Effector memory CD4-positive, alpha-beta T cell (primary cell): ENCODE results near the gene FBXL17.

ENCODE experiments used
- DNase-seq, 3 donors: peaks; one replicate each; pipeline ENCODE4 v3.0.0-alpha.2; 2020
- H3K27ac ChIP-seq: 2 replicates; pipeline ENCODE4 v1.7.0; 2013; ENCODE audit warnings: mild to moderate bottlenecking, low read length, moderate library complexity; ENCODE audit not compliant: insufficient read depth, poor library complexity, severe bottlenecking
- H3K27me3 ChIP-seq: replicated peaks from 2 replicates; pipeline ENCODE4 v1.7.0; 2013; ENCODE audit warnings: mild to moderate bottlenecking, low read length; ENCODE audit not compliant: insufficient read depth, control insufficient read depth, poor library complexity, severe bottlenecking
- H3K36me3 ChIP-seq: 2 replicates; pipeline ENCODE4 v1.7.0; 2013; ENCODE audit warnings: mild to moderate bottlenecking, low read length, moderate library complexity; ENCODE audit not compliant: control insufficient read depth, insufficient read depth
- H3K4me1 ChIP-seq: 2 replicates; pipeline ENCODE4 v1.7.0; 2013; ENCODE audit warnings: low read length, mild to moderate bottlenecking; ENCODE audit not compliant: control insufficient read depth, insufficient read depth, poor library complexity, severe bottlenecking
- H3K4me3 ChIP-seq: 2 replicates; pipeline ENCODE4 v1.7.0; 2013; ENCODE audit warnings: low read length, low read depth, mild to moderate bottlenecking; ENCODE audit not compliant: insufficient read depth, poor library complexity, severe bottlenecking
- H3K9me3 ChIP-seq: 2 replicates; pipeline ENCODE4 v1.7.0; 2013; ENCODE audit warnings: mild to moderate bottlenecking, low read length, moderate library complexity; ENCODE audit not compliant: control insufficient read depth

The FBXL17 gene

GRCh38 chr5:108321341-108321740 is 60.6 kb downstream of the FBXL17 start:
- no peaks in the 10 kb centered on the region for H3K27me3 ChIP-seq
- H3K4me1 ChIP-seq, result no peaks in the 10 kb centered on the region
- H3K4me3 ChIP-seq, result no peak overlapping the region
- H3K36me3 ChIP-seq, result no peaks in the 10 kb centered on the region
- no peak overlapping the region for H3K27ac ChIP-seq
- no peak for DNase-seq
- no peaks in the 10 kb centered on the region for H3K9me3 ChIP-seq

- no peak for DNase-seq
- Histone ChIP-seq H3K36me3 (no peaks in the 10 kb centered on the region), H3K9me3 (no peaks in the 10 kb centered on the region), H3K27me3 (no peaks in the 10 kb centered on the region), H3K27ac (no peak overlapping the region), H3K4me3 (no peak overlapping the region), H3K4me1 (no peaks in the 10 kb centered on the region)
Measured at GRCh38 chr5:108320231-108320630, 61.7 kb downstream of the FBXL17 start.

GRCh38 chr5:108315829-108316228 is 66.1 kb downstream of the FBXL17 start:
- H3K27me3 ChIP-seq, result no peaks in the 10 kb centered on the region
- no peak for DNase-seq
- no peak overlapping the region for H3K4me3 ChIP-seq
- no peaks in the 10 kb centered on the region for H3K9me3 ChIP-seq
- no peak overlapping the region for H3K27ac ChIP-seq
- no peaks in the 10 kb centered on the region for H3K36me3 ChIP-seq
- H3K4me1 ChIP-seq, result no peaks in the 10 kb centered on the region

GRCh38 chr5:108312258-108312657 is 69.6 kb downstream of the FBXL17 start:
- H3K27ac ChIP-seq, result no peak overlapping the region
- no peaks in the 10 kb centered on the region for H3K36me3 ChIP-seq
- H3K27me3 ChIP-seq, result no peaks in the 10 kb centered on the region
- no peak for DNase-seq
- H3K4me3 ChIP-seq, result no peak overlapping the region
- H3K4me1 ChIP-seq, result no peaks in the 10 kb centered on the region
- no peaks in the 10 kb centered on the region for H3K9me3 ChIP-seq

GRCh38 chr5:108311682-108312081 is 70.2 kb downstream of the FBXL17 start:
- Histone ChIP-seq H3K4me3 (no peak overlapping the region), H3K9me3 (no peaks in the 10 kb centered on the region), H3K27me3 (no peaks in the 10 kb centered on the region), H3K4me1 (no peaks in the 10 kb centered on the region), H3K36me3 (no peaks in the 10 kb centered on the region), H3K27ac (no peak overlapping the region)
- DNase-seq, result no peak

- DNase-seq, result no peak
- no peaks in the 10 kb centered on the region for H3K27me3 ChIP-seq
- H3K4me3 ChIP-seq, result no peak overlapping the region
- H3K4me1 ChIP-seq, result no peaks in the 10 kb centered on the region
- H3K9me3 ChIP-seq, result no peaks in the 10 kb centered on the region
- H3K36me3 ChIP-seq, result no peaks in the 10 kb centered on the region
- no peak overlapping the region for H3K27ac ChIP-seq
Measured at GRCh38 chr5:108303611-108304010, 78.3 kb downstream of the FBXL17 start.

GRCh38 chr5:108303086-108303485 is 78.8 kb downstream of the FBXL17 start:
- DNase-seq, result no peak
- no peak overlapping the region for H3K27ac ChIP-seq
- no peak overlapping the region for H3K4me3 ChIP-seq
- H3K9me3 ChIP-seq, result no peaks in the 10 kb centered on the region
- no peaks in the 10 kb centered on the region for H3K4me1 ChIP-seq
- no peaks in the 10 kb centered on the region for H3K36me3 ChIP-seq
- no peaks in the 10 kb centered on the region for H3K27me3 ChIP-seq

GRCh38 chr5:108297042-108297601 is 84.8 kb downstream of the FBXL17 start:
- H3K27me3 ChIP-seq, result no peaks in the 10 kb centered on the region
- no peak overlapping the region for H3K27ac ChIP-seq
- no peak overlapping the region for H3K4me3 ChIP-seq
- no peak for DNase-seq
- no peaks in the 10 kb centered on the region for H3K36me3 ChIP-seq
- H3K4me1 ChIP-seq, result no peaks in the 10 kb centered on the region
- no peaks in the 10 kb centered on the region for H3K9me3 ChIP-seq

GRCh38 chr5:108295578-108296368 is 86.1 kb downstream of the FBXL17 start:
- Histone ChIP-seq H3K4me3 (no peak overlapping the region), H3K27me3 (no peaks in the 10 kb centered on the region), H3K36me3 (no peaks in the 10 kb centered on the region), H3K27ac (no peak overlapping the region), H3K4me1 (no peaks in the 10 kb centered on the region), H3K9me3 (no peaks in the 10 kb centered on the region)
- no peak for DNase-seq

GRCh38 chr5:108280960-108281569 is 100.8 kb downstream of the FBXL17 start:
- no peaks in the 10 kb centered on the region for H3K27me3 ChIP-seq
- H3K36me3 ChIP-seq, result no peaks in the 10 kb centered on the region
- H3K27ac ChIP-seq, result no peak overlapping the region
- H3K4me3 ChIP-seq, result no peak overlapping the region
- H3K9me3 ChIP-seq, result peaks cover 6% of the 10 kb centered on the region
- no peak for DNase-seq
- H3K4me1 ChIP-seq, result no peaks in the 10 kb centered on the region
